Neuronal stem cell (in vitro differentiated cells): Measurements from ENCODE around the gene POLQ.

ENCODE experiments used
- DNase-seq: peaks from one replicate; pipeline ENCODE4 v3.0.0-alpha.2; 2013; ENCODE audit warnings: low spot score
- H2AFZ ChIP-seq: one replicate; pipeline ENCODE4 v1.6.1; 2013; ENCODE audit warnings: mild to moderate bottlenecking, low read length, inconsistent platforms
- H2AK5ac ChIP-seq: 2 replicates; pipeline ENCODE4 v1.6.1; 2013; ENCODE audit warnings: low read depth, mild to moderate bottlenecking, inconsistent platforms, low read length, moderate library complexity, mixed read lengths
- H2BK120ac ChIP-seq: 2 replicates; pipeline ENCODE4 v1.6.1; 2013; ENCODE audit warnings: low read depth, mild to moderate bottlenecking, inconsistent platforms, low read length, moderate library complexity, mixed read lengths
- H2BK12ac ChIP-seq: one replicate; pipeline ENCODE4 v1.6.1; 2013; ENCODE audit warnings: low read length, inconsistent platforms
- H2BK15ac ChIP-seq: 2 replicates; pipeline ENCODE4 v1.6.1; 2013; ENCODE audit warnings: mild to moderate bottlenecking, low read length, inconsistent platforms, mixed read lengths
- H2BK5ac ChIP-seq: one replicate; pipeline ENCODE4 v1.6.1; 2013; ENCODE audit warnings: inconsistent platforms, mild to moderate bottlenecking, low read length, moderate library complexity
- H3K14ac ChIP-seq: one replicate; pipeline ENCODE4 v1.6.1; 2013; ENCODE audit warnings: low read length, inconsistent platforms
- H3K18ac ChIP-seq: 2 replicates; pipeline ENCODE4 v1.6.1; 2013; ENCODE audit warnings: low read length, inconsistent platforms
- H3K23ac ChIP-seq: 2 replicates; pipeline ENCODE4 v1.6.1; 2013; ENCODE audit warnings: low read depth, mild to moderate bottlenecking, mixed read lengths, low read length, inconsistent platforms; ENCODE audit not compliant: poor library complexity
- H3K27ac ChIP-seq: replicated peaks from 3 replicates; pipeline ENCODE4 v1.5.1; 2013; ENCODE audit warnings: low read length, inconsistent platforms
- H3K27me3 ChIP-seq, 3 experiments: 2 replicates each; pipeline ENCODE4 v1.6.1; 2013; ENCODE audit warnings: low read length in 3 of 3, mild to moderate bottlenecking in 2 of 3, inconsistent platforms in 1 of 3, low read depth in 1 of 3, mixed read lengths in 1 of 3, moderate library complexity in 1 of 3; ENCODE audit not compliant: control insufficient read depth in 3 of 3, insufficient read depth in 3 of 3
- H3K36me3 ChIP-seq, 2 donors: replicated peaks in 1 of 2; 2 replicates each; pipeline ENCODE4 v1.6.1; 2013; ENCODE audit warnings: low read length in 2 of 2; ENCODE audit not compliant: control insufficient read depth in 2 of 2, insufficient read depth in 2 of 2
- H3K4ac ChIP-seq: 2 replicates; pipeline ENCODE4 v1.6.1; 2013; ENCODE audit warnings: inconsistent platforms, mild to moderate bottlenecking, low read length, moderate library complexity
- H3K4me1 ChIP-seq, 2 donors: 1 replicate in 1 of 2; 2 replicates in 1 of 2; pipeline ENCODE4 v1.6.1; 2013; ENCODE audit warnings: low read length in 2 of 2, low read depth in 1 of 2; ENCODE audit not compliant: control insufficient read depth in 2 of 2, insufficient read depth in 1 of 2
- H3K4me2 ChIP-seq: one replicate; pipeline ENCODE4 v1.6.1; 2013; ENCODE audit warnings: mild to moderate bottlenecking, low read length, inconsistent platforms; ENCODE audit not compliant: insufficient read depth, poor library complexity, severe bottlenecking
- H3K4me3 ChIP-seq, 2 donors: 2 replicates each; pipeline ENCODE4 v1.5.1; 2013; ENCODE audit warnings: low read length in 2 of 2, mild to moderate bottlenecking in 2 of 2, inconsistent platforms in 1 of 2, moderate library complexity in 1 of 2
- H3K79me1 ChIP-seq: one replicate; pipeline ENCODE4 v1.6.1; 2013; ENCODE audit warnings: low read depth, mild to moderate bottlenecking, inconsistent platforms, low read length, moderate library complexity
- H3K9ac ChIP-seq: one replicate; pipeline ENCODE4 v1.6.1; 2013; ENCODE audit warnings: mild to moderate bottlenecking, low read depth, low read length, inconsistent platforms; ENCODE audit not compliant: poor library complexity
- H3K9me3 ChIP-seq, 2 donors: replicated peaks in 1 of 2; 2 replicates each; pipeline versions ENCODE3 to v1.6.1; 2013; ENCODE audit warnings: low read length in 2 of 2, mild to moderate bottlenecking in 2 of 2, inconsistent platforms in 1 of 2, low read depth in 1 of 2, mixed read lengths in 1 of 2, moderate library complexity in 1 of 2; ENCODE audit not compliant: control insufficient read depth in 2 of 2, insufficient read depth in 1 of 2
- H4K8ac ChIP-seq: one replicate; pipeline ENCODE4 v1.6.1; 2013; ENCODE audit warnings: low read depth, mild to moderate bottlenecking, inconsistent platforms, low read length, moderate library complexity
- H4K91ac ChIP-seq: one replicate; pipeline ENCODE4 v1.6.1; 2013; ENCODE audit warnings: low read length, low read depth, mild to moderate bottlenecking, inconsistent platforms; ENCODE audit not compliant: poor library complexity
- WGBS, 2 donors: extraction: QIAGEN DNeasy Blood & Tissue Kit; methylation state at CpG; one replicate each; pipeline ENCODE4 v1.1.7; 2013; ENCODE audit warnings: missing lambda C conversion rate in 2 of 2, mixed read lengths in 1 of 2; ENCODE audit not compliant: insufficient read length in 2 of 2, insufficient replicate concordance in 1 of 2; ENCODE audit errors: extremely low coverage in 2 of 2; 5-methylcytosine and 5-hydroxymethylcytosine counted together

The POLQ gene

GRCh38 chr3:121443456-121443855 lies 102.3 kb downstream of the POLQ start:
- H3K4me1 ChIP-seq = no peaks in the 10 kb centered on the region
- H2BK5ac ChIP-seq = no peak overlapping the region
- DNase-seq = no peak
- H3K9ac ChIP-seq = no peak overlapping the region
- H3K36me3 ChIP-seq = peaks cover 0 to 82% of the 10 kb centered on the region in 2 donors
- no peaks in the 10 kb centered on the region for H3K79me1 ChIP-seq
- H3K14ac ChIP-seq = no peak overlapping the region
- no CpG with 5 or more reads among the region's 1 CpG for WGBS, 2 donors
- no peak overlapping the region for H3K4me2 ChIP-seq
- H2BK15ac ChIP-seq = no peak overlapping the region
- H4K91ac ChIP-seq = no peak overlapping the region
- no peak overlapping the region for H3K23ac ChIP-seq
- H2BK12ac ChIP-seq = no peak overlapping the region
- H3K4me3 ChIP-seq = no peak overlapping the region
- peaks cover 0 to 22% of the 10 kb centered on the region in 2 donors for H3K9me3 ChIP-seq
- no peak overlapping the region for H2AFZ ChIP-seq
- H3K4ac ChIP-seq = no peak overlapping the region
- no peak overlapping the region for H3K27ac ChIP-seq
- no peaks in the 10 kb centered on the region for H3K27me3 ChIP-seq
- H4K8ac ChIP-seq = no peak overlapping the region
- H2BK120ac ChIP-seq = no peak overlapping the region
- no peak overlapping the region for H2AK5ac ChIP-seq
- H3K18ac ChIP-seq = no peak overlapping the region

DNA sequence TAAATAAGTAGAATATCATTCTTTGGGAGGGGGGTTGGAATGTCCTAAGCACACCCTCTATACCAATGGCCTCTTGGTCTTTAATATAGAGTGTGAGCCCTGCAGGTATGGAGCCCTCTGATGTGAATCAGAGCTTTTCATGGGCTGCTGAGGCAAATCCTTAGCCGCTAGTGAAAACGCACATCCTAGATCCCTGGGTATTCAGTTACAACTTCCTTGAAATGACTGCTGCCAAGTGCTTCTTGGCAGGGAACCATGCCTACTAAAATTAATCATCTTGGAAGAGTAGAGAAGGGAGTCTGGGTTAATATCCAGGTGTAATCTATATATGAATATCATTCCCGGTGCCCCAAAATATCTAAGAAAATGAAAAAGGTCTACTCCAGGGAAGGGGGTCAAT lies 109.1 kb downstream of the POLQ start:
- Histone ChIP-seq H3K4me2 (no peak overlapping the region), H3K27me3 (no peaks in the 10 kb centered on the region), H3K23ac (no peak overlapping the region), H2AK5ac (no peak overlapping the region), H3K9me3 (no peaks in the 10 kb centered on the region), H2BK120ac (no peak overlapping the region), H3K9ac (no peak overlapping the region), H4K91ac (no peak overlapping the region), H3K27ac (no peak overlapping the region), H3K36me3 (peaks cover 7 to 97% of the 10 kb centered on the region in 2 donors), H2BK12ac (no peak overlapping the region), H3K4me3 (no peak overlapping the region), H3K14ac (no peak overlapping the region), H3K4ac (no peak overlapping the region), H3K79me1 (no peaks in the 10 kb centered on the region), H4K8ac (no peak overlapping the region), H3K4me1 (no peaks in the 10 kb centered on the region), H3K18ac (no peak overlapping the region), H2BK5ac (no peak overlapping the region), H2AFZ (no peak overlapping the region), H2BK15ac (no peak overlapping the region)
- DNase-seq = no peak
- no CpG with 5 or more reads among the region's 3 CpGs for WGBS, 2 donors

DNA sequence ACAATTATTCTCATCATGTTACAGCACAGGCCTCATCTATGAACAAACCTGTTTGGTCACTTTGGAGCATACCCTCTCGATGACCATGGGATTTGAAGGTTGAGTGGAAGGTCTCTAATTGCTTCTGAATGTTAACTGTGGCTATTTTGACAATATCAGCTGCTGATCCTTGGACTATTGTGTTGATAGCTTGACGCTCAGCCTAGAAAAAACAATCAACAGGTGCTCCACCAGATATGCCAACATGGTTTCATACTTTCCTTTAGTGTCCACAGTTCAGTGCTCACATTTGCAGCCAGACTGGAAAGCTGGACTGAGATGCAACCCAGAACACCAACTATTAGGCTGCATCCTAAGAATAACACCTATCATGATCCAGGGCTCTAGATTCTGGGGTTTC lies 109.7 kb downstream of the POLQ start:
- Histone ChIP-seq H3K36me3 (peaks cover 7 to 97% of the 10 kb centered on the region in 2 donors), H3K27me3 (no peaks in the 10 kb centered on the region)
- WGBS, 2 donors = no CpG with 5 or more reads among the region's 2 CpGs

DNA sequence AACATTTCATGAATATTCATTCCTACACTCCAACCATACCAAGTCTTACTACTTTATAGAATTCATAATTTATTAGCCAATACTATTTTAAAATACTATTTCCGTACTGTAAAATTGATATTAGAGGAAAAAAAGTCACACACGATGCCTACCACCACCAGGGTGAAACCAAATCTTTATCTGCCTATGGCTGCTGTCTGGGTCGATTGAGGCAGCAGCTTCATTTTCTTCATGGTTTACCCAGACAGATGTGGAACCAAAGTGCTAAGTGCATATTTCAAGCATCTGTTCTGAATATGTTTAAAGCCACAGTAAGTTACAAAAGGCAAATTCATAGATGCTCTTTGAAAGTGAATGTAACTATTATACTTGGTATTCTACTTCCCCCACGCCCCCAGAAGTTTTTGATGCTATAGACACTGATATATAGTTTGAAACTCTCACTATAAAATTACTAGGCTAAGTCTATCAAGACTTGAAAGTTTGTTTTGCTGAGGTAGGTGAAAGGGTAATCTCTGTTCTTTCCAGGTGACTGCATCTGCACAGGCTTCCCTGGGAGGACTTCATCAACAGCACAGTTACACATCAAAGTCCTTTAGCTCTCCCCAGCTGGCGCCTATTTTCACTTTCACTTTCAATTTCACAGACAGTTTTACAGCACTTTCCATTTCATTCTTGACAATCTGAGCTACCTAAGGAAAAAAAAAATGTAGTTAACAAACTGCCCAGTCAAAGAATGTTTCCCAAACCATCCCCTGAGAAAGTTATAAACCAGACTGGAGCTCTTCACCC lies 113.9 kb downstream of the POLQ start:
- Histone ChIP-seq H3K9ac (no peak overlapping the region), H3K14ac (no peak overlapping the region), H3K79me1 (no peaks in the 10 kb centered on the region), H3K23ac (no peak overlapping the region), H3K27me3 (no peaks in the 10 kb centered on the region), H3K18ac (no peak overlapping the region), H4K91ac (no peak overlapping the region), H3K4me1 (no peaks in the 10 kb centered on the region), H2BK12ac (no peak overlapping the region), H2BK5ac (no peak overlapping the region), H2BK15ac (no peak overlapping the region), H3K4me3 (no peak overlapping the region), H2AK5ac (no peak overlapping the region), H3K9me3 (peaks cover 0 to 4% of the 10 kb centered on the region in 2 donors), H3K27ac (no peak overlapping the region), H3K36me3 (peaks cover 12 to 93% of the 10 kb centered on the region in 2 donors), H2AFZ (no peak overlapping the region), H3K4me2 (no peak overlapping the region), H3K4ac (no peak overlapping the region), H2BK120ac (no peak overlapping the region), H4K8ac (no peak overlapping the region)
- DNase-seq = no peak
- WGBS, 2 donors = no CpG with 5 or more reads among the region's 5 CpGs

More for the DNA sequence above, 109.7 kb downstream of the POLQ start:
- H2BK12ac ChIP-seq = no peak overlapping the region
- H3K18ac ChIP-seq = no peak overlapping the region
- H2AK5ac ChIP-seq = no peak overlapping the region
- H2BK5ac ChIP-seq = no peak overlapping the region
- H3K14ac ChIP-seq = no peak overlapping the region
- H2AFZ ChIP-seq = no peak overlapping the region
- H3K4me2 ChIP-seq = no peak overlapping the region
- no peaks in the 10 kb centered on the region for H3K79me1 ChIP-seq
- no peak overlapping the region for H3K4me3 ChIP-seq
- no peak overlapping the region for H4K91ac ChIP-seq
- no peak overlapping the region for H3K4ac ChIP-seq
- H3K9me3 ChIP-seq = no peaks in the 10 kb centered on the region
- H2BK120ac ChIP-seq = no peak overlapping the region
- H4K8ac ChIP-seq = no peak overlapping the region
- H3K4me1 ChIP-seq = no peaks in the 10 kb centered on the region
- H3K27ac ChIP-seq = no peak overlapping the region
- H2BK15ac ChIP-seq = no peak overlapping the region
- no peak overlapping the region for H3K9ac ChIP-seq
- no peak for DNase-seq
- no peak overlapping the region for H3K23ac ChIP-seq
